ENCODE measurements around the gene KCTD5. TPM values are rescaled to one million over a fixed set of nuclear protein-coding genes. Genes with fewer than 3 reads are reported as not detected.
A peak's percentile ranks its signal among the peaks of the same experiment; 100 is the strongest.

The KCTD5 gene
- total and polyA plus RNA-seq, 9 of the 15 experiments (the other 6 are each of a cell fraction or from before 2014, with no cell fraction given), result 0.73 to 58.3 (median 32.3) TPM

GRCh38 chr16:2699791-2700600 lies 17.7 kb downstream of the KCTD5 start:
- TF ChIP-seq, protein P1, sequence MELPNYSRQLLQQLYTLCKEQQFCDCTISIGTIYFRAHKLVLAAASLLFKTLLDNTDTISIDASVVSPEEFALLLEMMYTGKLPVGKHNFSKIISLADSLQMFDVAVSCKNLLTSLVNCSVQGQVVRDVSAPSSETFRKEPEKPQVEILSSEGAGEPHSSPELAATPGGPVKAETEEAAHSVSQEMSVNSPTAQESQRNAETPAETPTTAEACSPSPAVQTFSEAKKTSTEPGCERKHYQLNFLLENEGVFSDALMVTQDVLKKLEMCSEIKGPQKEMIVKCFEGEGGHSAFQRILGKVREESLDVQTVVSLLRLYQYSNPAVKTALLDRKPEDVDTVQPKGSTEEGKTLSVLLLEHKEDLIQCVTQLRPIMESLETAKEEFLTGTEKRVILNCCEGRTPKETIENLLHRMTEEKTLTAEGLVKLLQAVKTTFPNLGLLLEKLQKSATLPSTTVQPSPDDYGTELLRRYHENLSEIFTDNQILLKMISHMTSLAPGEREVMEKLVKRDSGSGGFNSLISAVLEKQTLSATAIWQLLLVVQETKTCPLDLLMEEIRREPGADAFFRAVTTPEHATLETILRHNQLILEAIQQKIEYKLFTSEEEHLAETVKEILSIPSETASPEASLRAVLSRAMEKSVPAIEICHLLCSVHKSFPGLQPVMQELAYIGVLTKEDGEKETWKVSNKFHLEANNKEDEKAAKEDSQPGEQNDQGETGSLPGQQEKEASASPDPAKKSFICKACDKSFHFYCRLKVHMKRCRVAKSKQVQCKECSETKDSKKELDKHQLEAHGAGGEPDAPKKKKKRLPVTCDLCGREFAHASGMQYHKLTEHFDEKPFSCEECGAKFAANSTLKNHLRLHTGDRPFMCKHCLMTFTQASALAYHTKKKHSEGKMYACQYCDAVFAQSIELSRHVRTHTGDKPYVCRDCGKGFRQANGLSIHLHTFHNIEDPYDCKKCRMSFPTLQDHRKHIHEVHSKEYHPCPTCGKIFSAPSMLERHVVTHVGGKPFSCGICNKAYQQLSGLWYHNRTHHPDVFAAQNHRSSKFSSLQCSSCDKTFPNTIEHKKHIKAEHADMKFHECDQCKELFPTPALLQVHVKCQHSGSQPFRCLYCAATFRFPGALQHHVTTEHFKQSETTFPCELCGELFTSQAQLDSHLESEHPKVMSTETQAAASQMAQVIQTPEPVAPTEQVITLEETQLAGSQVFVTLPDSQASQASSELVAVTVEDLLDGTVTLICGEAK (IDR thresholded peaks at IDR 0.05), result no peak
- TF ChIP-seq, protein P1 (CRISPR knock-in tag; IDR thresholded peaks at IDR 0.05), result no peak
- TF ChIP-seq MYC (IDR thresholded peaks at IDR 0.05; ENCODE audit: low read depth, low read length) (no peak), MYC (CRISPR knock-in tag; IDR thresholded peaks at IDR 0.05; ENCODE audit: borderline replicate concordance, low read depth) (no peak), RAD51 (IDR thresholded peaks at IDR 0.05; ENCODE audit: borderline replicate concordance, low read depth) (no peak), ZNF146 (CRISPR knock-in tag; IDR thresholded peaks at IDR 0.05; ENCODE audit: unreplicated experiment) (no peak), ZNF354B (CRISPR knock-in tag; IDR thresholded peaks at IDR 0.05) (no peak), BRD4 (IDR thresholded peaks at IDR 0.05) (no peak), POLR2G (IDR thresholded peaks at IDR 0.05; ENCODE audit: low read depth, low read length) (peak; percentile 10; the same call in 1 of the 2 replicates), ZNF134 (CRISPR knock-in tag; conservative IDR thresholded peaks at IDR 0.05) (no peak), ARID2 (IDR thresholded peaks at IDR 0.05) (no peak)
- H3K79me2 ChIP-seq (ENCODE audit: control insufficient read depth, insufficient read depth, low read length), result no peaks in the 10 kb centered on the region
- H3K36me3 ChIP-seq (ENCODE audit: control insufficient read depth, insufficient read depth, low read length), result peaks cover 73% of the 10 kb centered on the region; the same call in 2 of the 3 replicates
- intact Hi-C loops (cut with micrococcal nuclease), result no loop called here
- peaks cover 0 to 22% of the 10 kb centered on the region in 2 experiments; a peak in 1 of 5 replicates for H3K4me1 ChIP-seq (replicated peaks in 1 of 2; ENCODE audit: control insufficient read depth in 2 of 2, insufficient read depth in 2 of 2, low read length in 2 of 2)
- FAIRE-seq, result no peak
- BruUV-seq (replicated peaks), result no TSS peak
- no peak overlapping the region for H3K27ac ChIP-seq (ENCODE audit: extremely low read depth, low read depth, low read length)
- H3K27me3 ChIP-seq (ENCODE audit: control insufficient read depth in 2 of 2, insufficient read depth in 2 of 2, low read length in 2 of 2), result no peaks in the 10 kb centered on the region
- ChIA-PET CTCF (ENCODE audit: low intra/inter-chr PET ratio) (no interaction called here), POLR2A (interaction anchor here (0.6 kb wide), 2 partner anchors 226 to 455 kb away, joined by 3 read pairs; no protein-coding TSS in a partner anchor)
- H3K9ac ChIP-seq (ENCODE audit: insufficient read depth in 1 of 2, low read depth in 2 of 2, low read length in 2 of 2), result peak overlapping the region in 1 of 2 experiments; percentile 71; a peak in 1 of 4 replicates
- 90% methylated on average over 26 of the region's 28 CpGs for WGBS (ENCODE audit: insufficient coverage, low coverage, missing lambda C conversion rate)
- no peaks in the 10 kb centered on the region for H3K9me3 ChIP-seq (replicated peaks; ENCODE audit: control insufficient read depth, insufficient read depth, low read depth, low read length)
- H2AFZ ChIP-seq (ENCODE audit: low read depth, low read length), result no peak overlapping the region
- H3K9me1 ChIP-seq (ENCODE audit: control insufficient read depth, insufficient read depth, low read length), result peaks cover 2% of the 10 kb centered on the region
- no peak overlapping the region for H3K4me3 ChIP-seq
- H4K20me1 ChIP-seq (replicated peaks; ENCODE audit: control insufficient read depth, insufficient read depth, low read length), result no peaks in the 10 kb centered on the region; the same call in 1 of the 2 replicates
- no peak for DNase-seq (ENCODE audit: extremely low read depth in 1 of 4, low spot score in 3 of 4)
- no peak for ATAC-seq
- H3K4me2 ChIP-seq (ENCODE audit: insufficient read depth, low read length), result no peak overlapping the region
- in situ Hi-C loops (cut with MboI), result no loop called here
